Astrocyte (in vitro differentiated cells and primary cell): ENCODE measurements around the gene PRG2. TPM values are rescaled to one million over a fixed set of nuclear protein-coding genes. Genes with fewer than 3 reads are reported as not detected.

Experiments used
- DNase-seq: peaks from one replicate; pipeline ENCODE4 v3.0.0-alpha.2; 2010; ENCODE audit warnings: low read depth
- FAIRE-seq: peaks from 2 replicates; lab custom pipeline; 2011; peaks lifted over from hg19 to GRCh38; lab: Jason Lieb, UNC
- H2AFZ ChIP-seq: 2 replicates; pipeline ENCODE4 v1.6.0; 2012; ENCODE audit warnings: low read depth, low read length, inconsistent platforms
- H3K27ac ChIP-seq: 2 replicates; pipeline ENCODE4 v1.5.1; 2011; ENCODE audit warnings: low read depth, low read length, inconsistent platforms
- H3K27me3 ChIP-seq: 2 replicates; pipeline ENCODE4 v1.6.0; 2011; ENCODE audit warnings: low read length, inconsistent platforms; ENCODE audit not compliant: insufficient read depth
- H3K36me3 ChIP-seq: 2 replicates; pipeline ENCODE4 v1.5.1; 2011; ENCODE audit warnings: low read length, inconsistent platforms; ENCODE audit not compliant: insufficient read depth
- H3K4me1 ChIP-seq: 2 replicates; pipeline ENCODE4 v1.5.1; 2011; ENCODE audit warnings: low read length, inconsistent platforms; ENCODE audit not compliant: insufficient read depth
- H3K4me2 ChIP-seq: 2 replicates; pipeline ENCODE4 v1.6.0; 2012; ENCODE audit warnings: low read length, inconsistent platforms
- H3K4me3 ChIP-seq: 2 replicates; pipeline ENCODE4 v1.5.1; 2011; ENCODE audit warnings: low read depth, mild to moderate bottlenecking, low read length, inconsistent platforms; ENCODE audit not compliant: insufficient read depth
- H3K79me2 ChIP-seq: 2 replicates; pipeline ENCODE4 v1.6.0; 2012; ENCODE audit warnings: mild to moderate bottlenecking, low read length, inconsistent platforms; ENCODE audit not compliant: insufficient read depth
- H3K9ac ChIP-seq: 2 replicates; pipeline ENCODE4 v1.6.0; 2012; ENCODE audit warnings: mild to moderate bottlenecking, low read length, inconsistent platforms
- H3K9me3 ChIP-seq: 2 replicates; pipeline ENCODE4 v1.5.1; 2012; ENCODE audit warnings: low read depth, mild to moderate bottlenecking, low read length, inconsistent platforms; ENCODE audit not compliant: insufficient read depth
- H4K20me1 ChIP-seq: 2 replicates; pipeline ENCODE4 v1.6.0; 2012; ENCODE audit warnings: low read length, inconsistent platforms; ENCODE audit not compliant: insufficient read depth
- H3K27ac Mint-ChIP-seq: one replicate; pipeline ENCODE4 v1.8.0; 2021; ENCODE audit warnings: mild to moderate bottlenecking, mixed read lengths; ENCODE audit not compliant: unreplicated experiment
- H3K27me3 Mint-ChIP-seq: one replicate; pipeline ENCODE4 v1.8.0; 2021; ENCODE audit warnings: low read depth, mixed read lengths; ENCODE audit not compliant: unreplicated experiment
- H3K36me3 Mint-ChIP-seq: one replicate; pipeline ENCODE4 v1.8.0; 2021; ENCODE audit warnings: low read depth, mixed read lengths; ENCODE audit not compliant: unreplicated experiment
- H3K4me1 Mint-ChIP-seq: one replicate; pipeline ENCODE4 v1.8.0; 2021; ENCODE audit warnings: low read depth, mixed read lengths; ENCODE audit not compliant: unreplicated experiment
- H3K4me3 Mint-ChIP-seq: one replicate; pipeline ENCODE4 v1.8.0; 2021; ENCODE audit warnings: mild to moderate bottlenecking, moderate library complexity, mixed read lengths; ENCODE audit not compliant: unreplicated experiment
- H3K9me3 Mint-ChIP-seq: one replicate; pipeline ENCODE4 v1.8.0; 2021; ENCODE audit warnings: mild to moderate bottlenecking, mixed read lengths; ENCODE audit not compliant: unreplicated experiment
- EZH2 ChIP-seq: IDR thresholded peaks from 2 replicates; pipeline ENCODE4 v1.6.1; 2012; ENCODE audit warnings: mild to moderate bottlenecking, low read length, inconsistent platforms; ENCODE audit not compliant: insufficient read depth
- total RNA-seq: library from RNA; stranded (reverse); gene quantifications from 2 replicates; pipeline ENCODE4 v1.2.1, GENCODE V29; 2021
- TF ChIP-seq, protein P1 (sequence below): IDR thresholded peaks from 2 replicates; pipeline ENCODE4 v1.5.1; 2011; ENCODE audit warnings: low read depth, mild to moderate bottlenecking, inconsistent platforms, low read length, moderate library complexity; ENCODE audit not compliant: insufficient read depth

The PRG2 gene
- total RNA-seq, 1 donor from 2014 or later = not detected

DNA sequence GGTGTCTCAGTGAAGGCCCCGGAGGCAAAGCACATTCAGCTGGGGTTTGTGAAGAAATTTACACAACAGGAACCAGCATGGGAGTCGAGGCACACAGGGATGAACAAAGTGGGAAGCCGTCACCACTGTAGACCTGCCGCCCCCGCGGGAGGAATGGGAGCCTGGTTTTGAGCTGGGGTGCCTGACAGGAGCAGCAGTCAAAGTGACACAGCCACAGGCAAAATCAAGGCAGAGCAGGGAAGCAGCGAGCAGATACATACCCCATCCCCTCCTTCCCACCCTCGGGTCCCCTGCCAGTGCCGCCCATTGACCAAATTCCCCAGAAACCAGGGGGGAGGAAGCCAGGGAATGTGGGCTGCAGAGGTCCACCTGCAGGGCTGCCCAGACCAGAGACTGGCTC is 31.5 kb downstream of the PRG2 start:
- no peaks in the 10 kb centered on the region for H3K79me2 ChIP-seq
- DNase-seq (no peak), FAIRE-seq (no peak)
- H4K20me1 ChIP-seq = no peaks in the 10 kb centered on the region
- H3K9ac ChIP-seq = no peak overlapping the region
- H3K27me3 Mint-ChIP-seq = peaks cover 38% of the 10 kb centered on the region
- H3K4me1 ChIP-seq = no peaks in the 10 kb centered on the region
- H3K4me2 ChIP-seq = no peak overlapping the region
- H3K9me3 ChIP-seq = no peaks in the 10 kb centered on the region
- H3K9me3 Mint-ChIP-seq = peaks cover 9% of the 10 kb centered on the region
- no peaks in the 10 kb centered on the region for H3K4me1 Mint-ChIP-seq
- H3K36me3 Mint-ChIP-seq = peaks cover 3% of the 10 kb centered on the region
- no peak overlapping the region for H3K4me3 Mint-ChIP-seq
- peaks cover 9% of the 10 kb centered on the region for H3K27me3 ChIP-seq
- H3K27ac Mint-ChIP-seq = no peak overlapping the region
- no peaks in the 10 kb centered on the region for H3K36me3 ChIP-seq
- no peak overlapping the region for H3K4me3 ChIP-seq
- no peak overlapping the region for H2AFZ ChIP-seq
- TF ChIP-seq, protein P1, sequence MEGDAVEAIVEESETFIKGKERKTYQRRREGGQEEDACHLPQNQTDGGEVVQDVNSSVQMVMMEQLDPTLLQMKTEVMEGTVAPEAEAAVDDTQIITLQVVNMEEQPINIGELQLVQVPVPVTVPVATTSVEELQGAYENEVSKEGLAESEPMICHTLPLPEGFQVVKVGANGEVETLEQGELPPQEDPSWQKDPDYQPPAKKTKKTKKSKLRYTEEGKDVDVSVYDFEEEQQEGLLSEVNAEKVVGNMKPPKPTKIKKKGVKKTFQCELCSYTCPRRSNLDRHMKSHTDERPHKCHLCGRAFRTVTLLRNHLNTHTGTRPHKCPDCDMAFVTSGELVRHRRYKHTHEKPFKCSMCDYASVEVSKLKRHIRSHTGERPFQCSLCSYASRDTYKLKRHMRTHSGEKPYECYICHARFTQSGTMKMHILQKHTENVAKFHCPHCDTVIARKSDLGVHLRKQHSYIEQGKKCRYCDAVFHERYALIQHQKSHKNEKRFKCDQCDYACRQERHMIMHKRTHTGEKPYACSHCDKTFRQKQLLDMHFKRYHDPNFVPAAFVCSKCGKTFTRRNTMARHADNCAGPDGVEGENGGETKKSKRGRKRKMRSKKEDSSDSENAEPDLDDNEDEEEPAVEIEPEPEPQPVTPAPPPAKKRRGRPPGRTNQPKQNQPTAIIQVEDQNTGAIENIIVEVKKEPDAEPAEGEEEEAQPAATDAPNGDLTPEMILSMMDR = no peak
- no peak for TF ChIP-seq EZH2
- no peak overlapping the region for H3K27ac ChIP-seq

DNA sequence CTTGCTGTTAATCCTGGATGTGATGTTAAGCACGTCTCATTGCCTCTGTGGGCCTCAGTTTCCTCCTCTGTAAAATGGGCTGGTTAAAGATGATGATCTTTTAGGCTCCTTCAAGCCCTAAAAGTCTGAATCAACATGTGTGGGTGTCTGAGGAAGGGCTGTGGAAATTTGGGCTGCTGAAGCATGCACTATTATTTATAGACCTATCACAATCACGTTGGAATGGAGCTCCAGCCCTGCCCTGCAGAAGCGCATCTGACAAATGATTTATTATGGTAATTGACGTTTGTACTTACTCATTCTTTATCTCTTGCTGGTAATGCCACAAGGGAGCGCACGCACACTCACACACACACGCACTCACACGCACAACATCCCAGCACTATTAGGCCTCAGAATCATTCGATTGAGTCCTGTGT is 31.9 kb downstream of the PRG2 start:
- Histone ChIP-seq H3K36me3 (no peaks in the 10 kb centered on the region), H2AFZ (no peak overlapping the region), H3K4me2 (no peak overlapping the region), H3K27me3 (peaks cover 9% of the 10 kb centered on the region), H4K20me1 (no peaks in the 10 kb centered on the region), H3K79me2 (no peaks in the 10 kb centered on the region), H3K9me3 (no peaks in the 10 kb centered on the region), H3K27ac (no peak overlapping the region), H3K4me1 (no peaks in the 10 kb centered on the region), H3K9ac (no peak overlapping the region), H3K4me3 (no peak overlapping the region)
- Mint-ChIP-seq H3K27me3 (peaks cover 35% of the 10 kb centered on the region), H3K36me3 (peaks cover 3% of the 10 kb centered on the region), H3K4me3 (no peak overlapping the region), H3K4me1 (no peaks in the 10 kb centered on the region), H3K27ac (no peak overlapping the region), H3K9me3 (peaks cover 9% of the 10 kb centered on the region)
- DNase-seq = peak; percentile 47
- FAIRE-seq = no peak
- TF ChIP-seq EZH2 = no peak
- TF ChIP-seq, protein P1 = no peak

DNA sequence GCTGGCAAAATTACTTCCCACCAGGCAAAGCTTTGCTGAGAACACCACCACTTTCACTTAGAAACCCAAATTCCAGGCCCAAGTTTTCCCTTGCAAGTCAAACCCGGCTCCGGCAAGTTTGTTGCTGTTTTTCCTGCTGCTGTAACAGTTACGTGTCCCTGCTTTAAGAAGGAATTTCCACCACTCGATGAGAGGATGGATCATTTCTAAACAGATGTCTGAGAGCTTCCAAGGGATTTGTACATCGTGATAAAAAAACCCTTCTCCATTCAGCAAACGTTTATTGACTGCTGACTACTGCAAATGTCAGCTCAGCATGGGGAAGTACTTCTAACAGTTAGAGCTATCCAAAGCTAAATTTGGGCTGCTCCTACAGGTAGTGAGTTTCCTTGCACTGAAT is 32.6 kb downstream of the PRG2 start:
- Histone ChIP-seq H3K4me1 (no peaks in the 10 kb centered on the region), H3K9ac (no peak overlapping the region), H2AFZ (no peak overlapping the region), H3K9me3 (no peaks in the 10 kb centered on the region), H3K27ac (no peak overlapping the region), H3K4me2 (no peak overlapping the region), H3K79me2 (no peaks in the 10 kb centered on the region), H3K4me3 (no peak overlapping the region), H4K20me1 (no peaks in the 10 kb centered on the region), H3K27me3 (peaks cover 14% of the 10 kb centered on the region), H3K36me3 (no peaks in the 10 kb centered on the region)
- DNase-seq = no peak
- Mint-ChIP-seq H3K27me3 (peaks cover 30% of the 10 kb centered on the region), H3K36me3 (peaks cover 3% of the 10 kb centered on the region), H3K4me1 (no peaks in the 10 kb centered on the region), H3K4me3 (no peak overlapping the region), H3K27ac (no peak overlapping the region), H3K9me3 (peaks cover 4% of the 10 kb centered on the region)
- TF ChIP-seq, protein P1 = no peak
- no peak for TF ChIP-seq EZH2
- no peak for FAIRE-seq
